HepG2 (cell line): ENCODE results near the gene CYP2W1. TPM values are rescaled to one million over a fixed set of nuclear protein-coding genes. Genes with fewer than 3 reads are reported as not detected.

Experiments
- DPF2 ChIP-seq: sonication (generic); formaldehyde crosslinking; IDR thresholded peaks from 2 replicates; pipeline ENCODE4 v1.4.0; 2020; ENCODE audit warnings: mild to moderate bottlenecking, low read depth, missing genetic modification reagents, borderline replicate concordance
- FOSL1 ChIP-seq: sonication (generic); formaldehyde crosslinking; IDR thresholded peaks from 2 replicates; pipeline ENCODE4 v1.9.0; 2021; ENCODE audit warnings: missing genetic modification reagents, borderline replicate concordance
- KMT2A ChIP-seq: sonication (generic); formaldehyde crosslinking; IDR thresholded peaks from 2 replicates; pipeline ENCODE4 v1.4.0; 2020; ENCODE audit warnings: missing genetic modification reagents
- MIER2 ChIP-seq: IDR thresholded peaks from 2 replicates; pipeline ENCODE4 v1.6.1; 2016; ENCODE audit warnings: missing biosample characterization, missing genetic modification reagents
- MIER3 ChIP-seq: IDR thresholded peaks from 2 replicates; pipeline ENCODE4 v1.6.1; 2016; ENCODE audit warnings: missing compliant biosample characterization, borderline replicate concordance
- NKX3-1 ChIP-seq: sonication (generic); formaldehyde crosslinking; IDR thresholded peaks from 2 replicates; pipeline ENCODE4 v1.5.0; 2020; ENCODE audit warnings: missing genetic modification reagents
- RELA ChIP-seq: sonication (generic); formaldehyde crosslinking; IDR thresholded peaks from 2 replicates; pipeline ENCODE4 v1.4.0; 2020; ENCODE audit warnings: missing genetic modification reagents
- SP4 ChIP-seq: sonication (generic); formaldehyde crosslinking; IDR thresholded peaks from 2 replicates; pipeline ENCODE4 v1.8.1; 2023; ENCODE audit warnings: mild to moderate bottlenecking, missing genetic modification reagents
- XBP1 ChIP-seq: sonication (generic); formaldehyde crosslinking; IDR thresholded peaks from 2 replicates; pipeline ENCODE4 v1.5.0; 2020; ENCODE audit warnings: missing genetic modification reagents
- ZNF337 ChIP-seq: sonication (generic); formaldehyde crosslinking; IDR thresholded peaks from 2 replicates; pipeline ENCODE4 v1.5.1; 2020; ENCODE audit warnings: missing genetic modification reagents, low read depth, mild to moderate bottlenecking, borderline replicate concordance
- ZNF567 ChIP-seq: sonication (generic); formaldehyde crosslinking; IDR thresholded peaks from 2 replicates; pipeline ENCODE4 v1.8.1; 2023; ENCODE audit warnings: mild to moderate bottlenecking, missing genetic modification reagents, borderline replicate concordance
- ZNF747 ChIP-seq: sonication (generic); formaldehyde crosslinking; IDR thresholded peaks from 2 replicates; pipeline ENCODE4 v1.8.1; 2023; ENCODE audit warnings: missing genetic modification reagents, mild to moderate bottlenecking, borderline replicate concordance
- ZNF816 ChIP-seq: sonication (generic); formaldehyde crosslinking; IDR thresholded peaks from 2 replicates; pipeline ENCODE4 v1.8.0; 2022; ENCODE audit warnings: missing genetic modification reagents, mild to moderate bottlenecking, borderline replicate concordance
- ZNF83 ChIP-seq: sonication (generic); formaldehyde crosslinking; IDR thresholded peaks from 2 replicates; pipeline ENCODE4 v1.4.0; 2020; ENCODE audit warnings: missing genetic modification reagents, mild to moderate bottlenecking, borderline replicate concordance
- polyA plus RNA-seq, 8 experiments: library from polyadenylated mRNA; depleted of rRNA in 3 of 8; stranded (reverse) in 7 of 8; unstranded in 1 of 8; fragments of >200 nt; fragmentation: Illumina TruSeq in 4 of 8; extraction: Trizol in 4 of 8; gene quantifications; 2 replicates each; pipeline versions ENCODE4 v1.2.1 to v1.2.3, GENCODE V29; 2011 to 2016; ENCODE audit warnings: low read depth in 4 of 8, missing spikeins in 1 of 8, mixed read lengths in 1 of 8; ENCODE audit not compliant: insufficient read depth in 1 of 8
- total RNA-seq, 5 experiments: library from RNA; depleted of rRNA; stranded (reverse); fragments of >200 nt; fragmentation: Illumina TruSeq; extraction: Trizol; gene quantifications; 2 replicates each; pipeline ENCODE4 v1.2.3, GENCODE V29; 2016; ENCODE audit warnings: low read depth in 1 of 5
- TF ChIP-seq, protein P1 (sequence below): sonication (generic); formaldehyde crosslinking; IDR thresholded peaks from 2 replicates; pipeline ENCODE4 v1.8.0; 2022; ENCODE audit warnings: mild to moderate bottlenecking, missing genetic modification reagents, moderate library complexity
- TF ChIP-seq, protein P2 (sequence below), 2 experiments: fragments of 450-650 bp in 1 of 2; sonication (generic) in 1 of 2; formaldehyde crosslinking; IDR thresholded peaks; 2 replicates each; pipeline versions ENCODE4 v1.5.0 to v1.8.0; 2020 to 2022; ENCODE audit warnings: mild to moderate bottlenecking in 1 of 2, missing genetic modification reagents in 1 of 2
- TF ChIP-seq, protein P3 (sequence below): sonication (generic); formaldehyde crosslinking; conservative IDR thresholded peaks from 2 replicates; pipeline ENCODE4 v1.8.0; 2022; ENCODE audit warnings: mild to moderate bottlenecking, moderate library complexity, missing genetic modification reagents
- TF ChIP-seq, protein P4 (sequence below): sonication (generic); formaldehyde crosslinking; IDR thresholded peaks from 2 replicates; pipeline ENCODE4 v1.4.0; 2020; ENCODE audit warnings: mild to moderate bottlenecking, missing genetic modification reagents
- TF ChIP-seq, protein P5 (sequence below): sonication (generic); formaldehyde crosslinking; IDR thresholded peaks from 2 replicates; pipeline ENCODE4 v1.4.0; 2020; ENCODE audit warnings: missing genetic modification reagents
- TF ChIP-seq, protein P6 (sequence below): sonication (generic); formaldehyde crosslinking; IDR thresholded peaks from 2 replicates; pipeline ENCODE4 v1.4.0; 2020; ENCODE audit warnings: missing genetic modification reagents, borderline replicate concordance
- TF ChIP-seq, protein P7 (sequence below): sonication (generic); formaldehyde crosslinking; IDR thresholded peaks from 2 replicates; pipeline ENCODE4 v1.8.0; 2022; ENCODE audit warnings: mild to moderate bottlenecking, missing genetic modification reagents

Gene CYP2W1
- total and polyA plus RNA-seq, 2 of the 13 experiments (the other 11 are each of a cell fraction or from before 2014, with no cell fraction given), result 19.5 to 31.7 TPM

DNA sequence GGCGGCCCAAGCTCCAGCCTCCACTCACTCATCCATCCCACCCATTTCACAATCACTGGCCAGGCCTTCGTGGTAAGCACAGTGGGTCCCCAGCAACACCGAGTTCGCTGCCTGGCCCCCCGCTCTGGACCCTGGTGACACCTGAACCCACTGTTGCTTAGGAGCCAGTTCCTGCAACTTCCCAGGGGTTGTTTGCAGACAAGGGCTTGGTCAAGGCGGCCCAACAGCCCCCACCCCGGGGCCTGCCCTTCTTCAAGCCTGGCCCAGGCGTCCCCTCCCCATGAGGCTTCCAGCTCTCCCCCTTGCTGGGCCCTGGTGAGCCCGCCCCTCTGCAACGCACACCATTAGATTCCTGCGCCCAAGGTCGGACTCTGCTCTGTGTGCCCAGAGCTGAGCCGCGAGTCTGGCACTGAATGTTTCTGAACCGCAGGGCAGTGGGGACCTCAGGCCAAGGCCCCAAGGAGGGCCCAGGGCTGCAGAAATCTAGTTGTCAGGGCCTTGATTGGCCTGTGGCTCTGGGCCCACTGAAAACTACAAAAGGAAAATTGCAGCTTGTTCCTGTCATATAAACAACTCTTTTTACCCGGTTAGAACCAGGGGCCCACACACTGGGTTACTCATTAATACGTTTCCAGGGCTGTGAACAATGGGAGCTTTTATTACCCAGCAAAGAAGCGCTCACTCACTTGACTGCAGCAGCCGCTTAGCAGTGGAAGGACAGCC is 5.5 kb upstream of the CYP2W1 start (continued):
- TF ChIP-seq ZNF747 (CRISPR knock-in tag) (no peak; the same call in 1 of the 2 replicates), XBP1 (CRISPR knock-in tag) (no peak; the same call in 1 of the 2 replicates), SP4 (CRISPR knock-in tag) (peak; percentile 80), ZNF337 (CRISPR knock-in tag) (no peak), RELA (0 out of 2 replicates have a peak, but pooled peaks have one; percentile 39), MIER3 (CRISPR knock-in tag) (0 out of 2 replicates have a peak, but pooled peaks have one; percentile 40), KMT2A (CRISPR knock-in tag) (peak; percentile 44; the same call in 1 of the 2 replicates), ZNF567 (CRISPR knock-in tag) (no peak; the same call in 1 of the 2 replicates), ZNF816 (no peak), FOSL1 (no peak), DPF2 (CRISPR knock-in tag) (peak; percentile 49; the same call in 1 of the 2 replicates), NKX3-1 (CRISPR knock-in tag) (peak; percentile 79; the same call in 1 of the 2 replicates), ZNF83 (CRISPR knock-in tag) (peak; percentile 89; the same call in 1 of the 2 replicates), MIER2 (CRISPR knock-in tag) (no peak)
- TF ChIP-seq, protein P1, sequence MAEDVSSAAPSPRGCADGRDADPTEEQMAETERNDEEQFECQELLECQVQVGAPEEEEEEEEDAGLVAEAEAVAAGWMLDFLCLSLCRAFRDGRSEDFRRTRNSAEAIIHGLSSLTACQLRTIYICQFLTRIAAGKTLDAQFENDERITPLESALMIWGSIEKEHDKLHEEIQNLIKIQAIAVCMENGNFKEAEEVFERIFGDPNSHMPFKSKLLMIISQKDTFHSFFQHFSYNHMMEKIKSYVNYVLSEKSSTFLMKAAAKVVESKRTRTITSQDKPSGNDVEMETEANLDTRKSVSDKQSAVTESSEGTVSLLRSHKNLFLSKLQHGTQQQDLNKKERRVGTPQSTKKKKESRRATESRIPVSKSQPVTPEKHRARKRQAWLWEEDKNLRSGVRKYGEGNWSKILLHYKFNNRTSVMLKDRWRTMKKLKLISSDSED (CRISPR knock-in tag), result no peak
- TF ChIP-seq, protein P2, sequence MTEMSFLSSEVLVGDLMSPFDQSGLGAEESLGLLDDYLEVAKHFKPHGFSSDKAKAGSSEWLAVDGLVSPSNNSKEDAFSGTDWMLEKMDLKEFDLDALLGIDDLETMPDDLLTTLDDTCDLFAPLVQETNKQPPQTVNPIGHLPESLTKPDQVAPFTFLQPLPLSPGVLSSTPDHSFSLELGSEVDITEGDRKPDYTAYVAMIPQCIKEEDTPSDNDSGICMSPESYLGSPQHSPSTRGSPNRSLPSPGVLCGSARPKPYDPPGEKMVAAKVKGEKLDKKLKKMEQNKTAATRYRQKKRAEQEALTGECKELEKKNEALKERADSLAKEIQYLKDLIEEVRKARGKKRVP (CRISPR knock-in tag; IDR thresholded peaks at IDR 0.05), result no peak
- TF ChIP-seq, protein P3, sequence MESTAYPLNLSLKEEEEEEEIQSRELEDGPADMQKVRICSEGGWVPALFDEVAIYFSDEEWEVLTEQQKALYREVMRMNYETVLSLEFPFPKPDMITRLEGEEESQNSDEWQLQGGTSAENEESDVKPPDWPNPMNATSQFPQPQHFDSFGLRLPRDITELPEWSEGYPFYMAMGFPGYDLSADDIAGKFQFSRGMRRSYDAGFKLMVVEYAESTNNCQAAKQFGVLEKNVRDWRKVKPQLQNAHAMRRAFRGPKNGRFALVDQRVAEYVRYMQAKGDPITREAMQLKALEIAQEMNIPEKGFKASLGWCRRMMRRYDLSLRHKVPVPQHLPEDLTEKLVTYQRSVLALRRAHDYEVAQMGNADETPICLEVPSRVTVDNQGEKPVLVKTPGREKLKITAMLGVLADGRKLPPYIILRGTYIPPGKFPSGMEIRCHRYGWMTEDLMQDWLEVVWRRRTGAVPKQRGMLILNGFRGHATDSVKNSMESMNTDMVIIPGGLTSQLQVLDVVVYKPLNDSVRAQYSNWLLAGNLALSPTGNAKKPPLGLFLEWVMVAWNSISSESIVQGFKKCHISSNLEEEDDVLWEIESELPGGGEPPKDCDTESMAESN (CRISPR knock-in tag), result peak; percentile 45; the same call in 1 of the 2 replicates
- TF ChIP-seq, protein P4, sequence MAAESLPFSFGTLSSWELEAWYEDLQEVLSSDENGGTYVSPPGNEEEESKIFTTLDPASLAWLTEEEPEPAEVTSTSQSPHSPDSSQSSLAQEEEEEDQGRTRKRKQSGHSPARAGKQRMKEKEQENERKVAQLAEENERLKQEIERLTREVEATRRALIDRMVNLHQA (CRISPR knock-in tag), result no peak
- TF ChIP-seq, protein P5, sequence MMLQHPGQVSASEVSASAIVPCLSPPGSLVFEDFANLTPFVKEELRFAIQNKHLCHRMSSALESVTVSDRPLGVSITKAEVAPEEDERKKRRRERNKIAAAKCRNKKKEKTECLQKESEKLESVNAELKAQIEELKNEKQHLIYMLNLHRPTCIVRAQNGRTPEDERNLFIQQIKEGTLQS (CRISPR knock-in tag), result no peak
- TF ChIP-seq, protein P6, sequence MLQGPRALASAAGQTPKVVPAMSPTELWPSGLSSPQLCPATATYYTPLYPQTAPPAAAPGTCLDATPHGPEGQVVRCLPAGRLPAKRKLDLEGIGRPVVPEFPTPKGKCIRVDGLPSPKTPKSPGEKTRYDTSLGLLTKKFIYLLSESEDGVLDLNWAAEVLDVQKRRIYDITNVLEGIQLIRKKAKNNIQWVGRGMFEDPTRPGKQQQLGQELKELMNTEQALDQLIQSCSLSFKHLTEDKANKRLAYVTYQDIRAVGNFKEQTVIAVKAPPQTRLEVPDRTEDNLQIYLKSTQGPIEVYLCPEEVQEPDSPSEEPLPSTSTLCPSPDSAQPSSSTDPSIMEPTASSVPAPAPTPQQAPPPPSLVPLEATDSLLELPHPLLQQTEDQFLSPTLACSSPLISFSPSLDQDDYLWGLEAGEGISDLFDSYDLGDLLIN, result no peak; the same call in 1 of the 2 replicates
- TF ChIP-seq, protein P7, sequence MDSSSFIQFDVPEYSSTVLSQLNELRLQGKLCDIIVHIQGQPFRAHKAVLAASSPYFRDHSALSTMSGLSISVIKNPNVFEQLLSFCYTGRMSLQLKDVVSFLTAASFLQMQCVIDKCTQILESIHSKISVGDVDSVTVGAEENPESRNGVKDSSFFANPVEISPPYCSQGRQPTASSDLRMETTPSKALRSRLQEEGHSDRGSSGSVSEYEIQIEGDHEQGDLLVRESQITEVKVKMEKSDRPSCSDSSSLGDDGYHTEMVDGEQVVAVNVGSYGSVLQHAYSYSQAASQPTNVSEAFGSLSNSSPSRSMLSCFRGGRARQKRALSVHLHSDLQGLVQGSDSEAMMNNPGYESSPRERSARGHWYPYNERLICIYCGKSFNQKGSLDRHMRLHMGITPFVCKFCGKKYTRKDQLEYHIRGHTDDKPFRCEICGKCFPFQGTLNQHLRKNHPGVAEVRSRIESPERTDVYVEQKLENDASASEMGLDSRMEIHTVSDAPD (CRISPR knock-in tag), result peak; percentile 94
